NT2/D1 (cell line): ENCODE results near the gene PKNOX2.

ENCODE experiments used
- SUZ12 ChIP-seq: IDR thresholded peaks from 2 replicates; pipeline ENCODE4 v1.6.1; 2011; ENCODE audit not compliant: insufficient read length, insufficient read depth; ENCODE audit errors: extremely low read depth
- YY1 ChIP-seq: IDR thresholded peaks from 2 replicates; pipeline ENCODE4 v1.6.1; 2011; ENCODE audit not compliant: insufficient read length, insufficient read depth
- ZNF274 ChIP-seq: IDR thresholded peaks from 2 replicates; pipeline ENCODE4 v1.6.1; 2011; ENCODE audit warnings: mild to moderate bottlenecking, low read depth, low read length

GRCh38 chr11:125345421-125346178 lies 181.0 kb downstream of the PKNOX2 start:
- no peak for TF ChIP-seq YY1
- no peak for TF ChIP-seq SUZ12
- TF ChIP-seq ZNF274 = no peak
